Measurements from ENCODE around the gene ISL2.

The ISL2 gene

GRCh38 chr15:76380249-76380648 lies 43.7 kb downstream of the ISL2 start:
- Histone ChIP-seq H3K27ac (no peak overlapping the region), H3K36me3 (replicated peaks) (no peaks in the 10 kb centered on the region), H3K4me3 (ENCODE audit: low read depth, low read length) (no peak overlapping the region), H3K27me3 (replicated peaks) (no peaks in the 10 kb centered on the region)
- in situ Hi-C loops (cut with HindIII; ENCODE audit: low pct_ligation_motif_present, low sequenced_read_pairs), result no loop called here
- no peak for DNase-seq
- TF ChIP-seq CTCF (IDR thresholded peaks at IDR 0.05; ENCODE audit: low read depth, low read length, missing control alignments), result no peak

GRCh38 chr15:76381366-76381765 lies 44.8 kb downstream of the ISL2 start:
- H3K36me3 ChIP-seq (replicated peaks), result no peaks in the 10 kb centered on the region
- DNase-seq, result no peak
- TF ChIP-seq CTCF (IDR thresholded peaks at IDR 0.05; ENCODE audit: low read depth, low read length, missing control alignments), result no peak
- no peak overlapping the region for H3K27ac ChIP-seq
- in situ Hi-C loops (cut with HindIII; ENCODE audit: low pct_ligation_motif_present, low sequenced_read_pairs), result no loop called here
- no peak overlapping the region for H3K4me3 ChIP-seq (ENCODE audit: low read depth, low read length)
- no peaks in the 10 kb centered on the region for H3K27me3 ChIP-seq (replicated peaks)

GRCh38 chr15:76382987-76383728 lies 46.6 kb downstream of the ISL2 start:
- TF ChIP-seq CTCF (IDR thresholded peaks at IDR 0.05; ENCODE audit: low read depth, low read length, missing control alignments), result no peak
- in situ Hi-C loops (cut with HindIII; ENCODE audit: low pct_ligation_motif_present, low sequenced_read_pairs), result no loop called here
- no peak overlapping the region for H3K4me3 ChIP-seq (ENCODE audit: low read depth, low read length)
- no peak overlapping the region for H3K27ac ChIP-seq
- DNase-seq, result no peak
- H3K27me3 ChIP-seq (replicated peaks), result no peaks in the 10 kb centered on the region
- H3K36me3 ChIP-seq (replicated peaks), result no peaks in the 10 kb centered on the region

- H3K36me3 ChIP-seq (replicated peaks), result no peaks in the 10 kb centered on the region
- in situ Hi-C loops (cut with HindIII; ENCODE audit: low pct_ligation_motif_present, low sequenced_read_pairs), result no loop called here
- DNase-seq, result no peak
- H3K27ac ChIP-seq, result no peak overlapping the region
- no peaks in the 10 kb centered on the region for H3K27me3 ChIP-seq (replicated peaks)
- no peak overlapping the region for H3K4me3 ChIP-seq (ENCODE audit: low read depth, low read length)
- no peak for TF ChIP-seq CTCF (IDR thresholded peaks at IDR 0.05; ENCODE audit: low read depth, low read length, missing control alignments)
Observed at GRCh38 chr15:76384409-76384808, 47.8 kb downstream of the ISL2 start.

GRCh38 chr15:76386178-76386577 lies 49.6 kb downstream of the ISL2 start:
- no peak overlapping the region for H3K27ac ChIP-seq
- H3K27me3 ChIP-seq (replicated peaks), result no peaks in the 10 kb centered on the region
- no peak overlapping the region for H3K4me3 ChIP-seq (ENCODE audit: low read depth, low read length)
- DNase-seq, result no peak
- in situ Hi-C loops (cut with HindIII; ENCODE audit: low pct_ligation_motif_present, low sequenced_read_pairs), result no loop called here
- no peaks in the 10 kb centered on the region for H3K36me3 ChIP-seq (replicated peaks)
- TF ChIP-seq CTCF (IDR thresholded peaks at IDR 0.05; ENCODE audit: low read depth, low read length, missing control alignments), result no peak

GRCh38 chr15:76386926-76387325 lies 50.4 kb downstream of the ISL2 start:
- H3K4me3 ChIP-seq (ENCODE audit: low read depth, low read length), result no peak overlapping the region
- no peaks in the 10 kb centered on the region for H3K36me3 ChIP-seq (replicated peaks)
- no peak for TF ChIP-seq CTCF (IDR thresholded peaks at IDR 0.05; ENCODE audit: low read depth, low read length, missing control alignments)
- H3K27ac ChIP-seq, result no peak overlapping the region
- no peak for DNase-seq
- in situ Hi-C loops (cut with HindIII; ENCODE audit: low pct_ligation_motif_present, low sequenced_read_pairs), result no loop called here
- no peaks in the 10 kb centered on the region for H3K27me3 ChIP-seq (replicated peaks)
